GM12878 (cell line): Measurements from ENCODE around the gene UGT3A2.

Experiments
- CEBPB ChIP-seq, 2 experiments: fragments of 150-350 bp in 1 of 2; IDR thresholded peaks; 2 replicates each; pipeline ENCODE4 v1.6.1; 2012 to 2014; ENCODE audit warnings: low read depth in 2 of 2, low read length in 2 of 2, borderline replicate concordance in 1 of 2, inconsistent platforms in 1 of 2
- DPF2 ChIP-seq: fragments of 450-650 bp; IDR thresholded peaks from 2 replicates; pipeline ENCODE4 v1.6.1; 2017; ENCODE audit warnings: mild to moderate bottlenecking
- ETV6 ChIP-seq, 2 experiments: fragments of 450-650 bp in 1 of 2; IDR thresholded peaks in 1 of 2; conservative IDR thresholded peaks in 1 of 2; 2 replicates each; pipeline ENCODE4 v1.6.1; 2014; ENCODE audit warnings: antibody characterized with exemption in 1 of 2, borderline replicate concordance in 1 of 2, low read depth in 1 of 2, mild to moderate bottlenecking in 1 of 2, moderate library complexity in 1 of 2
- EZH2 ChIP-seq: IDR thresholded peaks from 2 replicates; pipeline ENCODE4 v1.6.1; 2012; ENCODE audit warnings: low read depth, mild to moderate bottlenecking, control low read depth, inconsistent platforms, low read length, borderline replicate concordance; ENCODE audit not compliant: control insufficient read depth
- KDM1A ChIP-seq: fragments of 200-600 bp; sonication (generic); IDR thresholded peaks from 2 replicates; pipeline ENCODE4 v1.6.1; 2016; ENCODE audit warnings: borderline replicate concordance
- MEF2B ChIP-seq: fragments of 450-650 bp; IDR thresholded peaks from 2 replicates; pipeline ENCODE4 v1.6.1; 2018; ENCODE audit warnings: mild to moderate bottlenecking, moderate library complexity; ENCODE audit not compliant: partially characterized antibody, poor library complexity, severe bottlenecking
- NRF1 ChIP-seq: conservative IDR thresholded peaks from 2 replicates; pipeline ENCODE4 v1.6.1; 2011; ENCODE audit warnings: mild to moderate bottlenecking, low read depth, low read length, improper control_type of control experiment
- POLR2AphosphoS5 ChIP-seq: IDR thresholded peaks from 2 replicates; pipeline ENCODE4 v1.6.1; 2011; ENCODE audit warnings: mild to moderate bottlenecking, low read length, inconsistent platforms
- POU2F2 ChIP-seq: IDR thresholded peaks from 3 replicates; pipeline ENCODE4 v1.6.1; 2011; ENCODE audit warnings: low read depth, mild to moderate bottlenecking, low read length, borderline replicate concordance
- RFX5 ChIP-seq: IDR thresholded peaks from 2 replicates; pipeline ENCODE4 v1.6.1; 2011; ENCODE audit warnings: low read depth, low read length, improper control_type of control experiment
- SIN3A ChIP-seq: IDR thresholded peaks from 2 replicates; pipeline ENCODE4 v1.6.1; 2012; ENCODE audit warnings: low read depth, low read length, improper control_type of control experiment
- TAF1 ChIP-seq: IDR thresholded peaks from 2 replicates; pipeline ENCODE4 v1.6.1; 2011; ENCODE audit warnings: mild to moderate bottlenecking, low read depth, low read length, borderline replicate concordance
- TF ChIP-seq, protein P1 (sequence below), 3 experiments: IDR thresholded peaks in 2 of 3; conservative IDR thresholded peaks in 1 of 3; 2 replicates each; pipeline ENCODE4 v1.5.1; 2011; ENCODE audit warnings: low read depth in 3 of 3, low read length in 3 of 3, mild to moderate bottlenecking in 3 of 3, control low read depth in 2 of 3, moderate library complexity in 2 of 3, inconsistent platforms in 1 of 3, mixed read lengths in 1 of 3; ENCODE audit not compliant: control insufficient read depth in 2 of 3, insufficient read depth in 1 of 3; ENCODE audit errors: extremely low read depth in 1 of 3

DNA sequence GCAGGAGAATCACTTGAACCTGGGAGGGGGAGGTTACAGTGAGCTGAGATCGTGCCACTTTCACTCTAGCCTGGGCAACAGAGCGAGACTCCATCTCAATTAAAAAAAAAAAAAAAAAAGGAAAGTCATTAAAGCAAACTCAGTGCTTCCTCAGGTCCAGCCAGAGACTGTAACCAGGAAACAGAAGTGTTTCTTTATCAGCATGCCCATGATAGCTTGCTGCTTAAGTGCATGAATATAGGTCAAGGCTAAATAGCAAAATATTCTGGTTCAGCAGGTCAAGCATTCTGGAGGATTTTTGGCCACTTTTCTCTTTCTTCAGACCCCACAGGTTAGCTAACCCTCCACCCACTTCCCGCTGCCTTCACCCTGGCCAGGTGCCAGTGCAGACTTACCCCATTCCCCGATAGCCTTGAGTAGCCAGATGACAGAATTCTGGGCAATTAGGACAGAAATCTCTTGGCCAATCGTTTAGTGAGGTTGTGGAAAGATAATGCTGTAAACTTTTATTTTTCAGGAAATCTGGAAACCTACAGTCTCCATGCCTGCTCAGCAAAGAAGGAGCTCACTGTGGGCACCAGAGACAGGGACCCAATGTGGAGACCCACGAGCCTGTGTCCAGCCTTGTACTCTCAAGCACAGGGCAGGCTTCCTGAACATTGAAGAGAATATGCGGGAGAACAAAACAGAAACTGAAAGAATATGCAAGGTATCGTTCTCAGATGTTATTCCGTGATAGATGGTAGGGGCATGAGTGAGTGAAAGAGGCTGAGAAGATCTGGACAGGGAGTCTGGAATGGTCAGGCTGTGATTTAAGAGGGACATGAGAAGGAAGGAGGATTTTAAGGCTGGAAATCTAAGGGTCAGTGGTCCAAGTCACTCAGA, 4.2 kb upstream of the UGT3A2 start:
- TF ChIP-seq ETV6 (conservative IDR thresholded peaks at IDR 0.05 in 1 of 2, IDR thresholded peaks at IDR 0.05 in 1 of 2; ENCODE audit: borderline replicate concordance in 1 of 2, low read depth in 1 of 2) (no peak), EZH2 (no peak), DPF2 (no peak), POU2F2 (no peak), POLR2AphosphoS5 (no peak), TAF1 (no peak), KDM1A (no peak), MEF2B (no peak), NRF1 (no peak), RFX5 (no peak), CEBPB (IDR thresholded peaks at IDR 0.05; ENCODE audit: borderline replicate concordance in 1 of 2, low read depth in 2 of 2, low read length in 2 of 2) (no peak), SIN3A (no peak)
- TF ChIP-seq, protein P1, sequence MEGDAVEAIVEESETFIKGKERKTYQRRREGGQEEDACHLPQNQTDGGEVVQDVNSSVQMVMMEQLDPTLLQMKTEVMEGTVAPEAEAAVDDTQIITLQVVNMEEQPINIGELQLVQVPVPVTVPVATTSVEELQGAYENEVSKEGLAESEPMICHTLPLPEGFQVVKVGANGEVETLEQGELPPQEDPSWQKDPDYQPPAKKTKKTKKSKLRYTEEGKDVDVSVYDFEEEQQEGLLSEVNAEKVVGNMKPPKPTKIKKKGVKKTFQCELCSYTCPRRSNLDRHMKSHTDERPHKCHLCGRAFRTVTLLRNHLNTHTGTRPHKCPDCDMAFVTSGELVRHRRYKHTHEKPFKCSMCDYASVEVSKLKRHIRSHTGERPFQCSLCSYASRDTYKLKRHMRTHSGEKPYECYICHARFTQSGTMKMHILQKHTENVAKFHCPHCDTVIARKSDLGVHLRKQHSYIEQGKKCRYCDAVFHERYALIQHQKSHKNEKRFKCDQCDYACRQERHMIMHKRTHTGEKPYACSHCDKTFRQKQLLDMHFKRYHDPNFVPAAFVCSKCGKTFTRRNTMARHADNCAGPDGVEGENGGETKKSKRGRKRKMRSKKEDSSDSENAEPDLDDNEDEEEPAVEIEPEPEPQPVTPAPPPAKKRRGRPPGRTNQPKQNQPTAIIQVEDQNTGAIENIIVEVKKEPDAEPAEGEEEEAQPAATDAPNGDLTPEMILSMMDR (IDR thresholded peaks at IDR 0.05 in 2 of 3, conservative IDR thresholded peaks at IDR 0.05 in 1 of 3; ENCODE audit: control insufficient read depth in 2 of 3, extremely low read depth in 1 of 3, insufficient read depth in 1 of 3, low read depth in 3 of 3, low read length in 3 of 3), result no peak
